ENCODE measurements around the gene CDH24. TPM values are rescaled to one million over a fixed set of nuclear protein-coding genes. Genes with fewer than 3 reads are reported as not detected.

CDH24 gene
- total and polyA plus RNA-seq, 2 of the 8 experiments (the other 6 are each of a cell fraction or from before 2014, with no cell fraction given): 18.1 to 27.6 TPM

- TF ChIP-seq NRF1 (IDR thresholded peaks at IDR 0.05; ENCODE audit: low read depth, low read length) (peak; percentile 54; the same call in 1 of the 2 replicates), TAF7 (optimal IDR thresholded peaks at IDR 0.05; ENCODE audit: borderline replicate concordance, low read depth, low read length) (peak; percentile 86), GTF2F1 (IDR thresholded peaks at IDR 0.05; ENCODE audit: borderline replicate concordance, low read depth, low read length) (0 out of 2 replicates have a peak, but pooled peaks have one; percentile 11), YY1 (IDR thresholded peaks at IDR 0.05; ENCODE audit: low read depth, low read length) (peak; percentile 96), BRCA1 (IDR thresholded peaks at IDR 0.05; ENCODE audit: low read depth, low read length) (no peak), HDAC6 (IDR thresholded peaks at IDR 0.05; ENCODE audit: low read depth, low read length) (no peak), PHF8 (conservative IDR thresholded peaks at IDR 0.05; ENCODE audit: low read depth, low read length) (peak; percentile 99), E2F6 (IDR thresholded peaks at IDR 0.05) (peak; percentile 43), POLR2AphosphoS5 (IDR thresholded peaks at IDR 0.05; ENCODE audit: low read depth, low read length) (peak; percentile 96), ASH2L (IDR thresholded peaks at IDR 0.05; ENCODE audit: low read length) (peak; percentile 90), CEBPB (IDR thresholded peaks at IDR 0.05; ENCODE audit: low read depth, low read length) (no peak), SP4 (IDR thresholded peaks at IDR 0.05; ENCODE audit: low read length) (0 out of 2 replicates have a peak, but pooled peaks have one; percentile 26), POU5F1 (IDR thresholded peaks at IDR 0.05; ENCODE audit: low read depth, low read length) (no peak), CREB1 (IDR thresholded peaks at IDR 0.05) (0 out of 2 replicates have a peak, but pooled peaks have one; percentile 5)
Observed at GRCh38 chr14:23094666-23095195, 37.4 kb upstream of the CDH24 start, which contains the start of gene ACIN1 (continued).

Data from H1 (cell line).